HepG2 (cell line): ENCODE data around the gene PDP2. TPM values are rescaled to one million over a fixed set of nuclear protein-coding genes. Genes with fewer than 3 reads are reported as not detected.

ENCODE experiments used
- GTF2F1 ChIP-seq: fragments of 150-350 bp; IDR thresholded peaks from 2 replicates; pipeline ENCODE4 v1.6.1; 2014; ENCODE audit warnings: low read length
- HDAC1 ChIP-seq: sonication (generic); formaldehyde crosslinking; IDR thresholded peaks from 2 replicates; pipeline ENCODE4 v1.5.1; 2020; ENCODE audit warnings: mild to moderate bottlenecking, missing genetic modification reagents
- HDAC2 ChIP-seq: sonication (generic); formaldehyde crosslinking; IDR thresholded peaks from 2 replicates; pipeline ENCODE4 v1.4.0; 2020; ENCODE audit warnings: missing genetic modification reagents
- HNRNPH1 ChIP-seq: fragments of 200-400 bp; formaldehyde crosslinking; optimal IDR thresholded peaks from 2 replicates; pipeline ENCODE3; 2017; ENCODE audit warnings: mild to moderate bottlenecking, low read depth, low read length
- MXD4 ChIP-seq: IDR thresholded peaks from 2 replicates; pipeline ENCODE4 v1.6.1; 2016; ENCODE audit warnings: mild to moderate bottlenecking, missing biosample characterization, missing genetic modification reagents
- NONO ChIP-seq, 2 experiments: fragments of 450-650 bp in 1 of 2; sonication (generic) in 1 of 2; formaldehyde crosslinking in 1 of 2; IDR thresholded peaks in 1 of 2; conservative IDR thresholded peaks in 1 of 2; 2 replicates each; pipeline versions ENCODE4 v1.6.1 to v1.8.0; 2017 to 2022; ENCODE audit warnings: mild to moderate bottlenecking in 1 of 2, missing genetic modification reagents in 1 of 2, moderate library complexity in 1 of 2
- RFX1 ChIP-seq: fragments of 450-650 bp; IDR thresholded peaks from 2 replicates; pipeline ENCODE4 v1.6.1; 2017
- TRIM24 ChIP-seq: sonication (generic); formaldehyde crosslinking; IDR thresholded peaks from 2 replicates; pipeline ENCODE4 v1.8.0; 2022; ENCODE audit warnings: mild to moderate bottlenecking, missing genetic modification reagents
- ZNF282 ChIP-seq: fragments of 450-650 bp; IDR thresholded peaks from 2 replicates; pipeline ENCODE4 v1.6.1; 2018; ENCODE audit not compliant: partially characterized antibody
- ZNF407 ChIP-seq: sonication (generic); formaldehyde crosslinking; IDR thresholded peaks from one replicate; pipeline ENCODE4 v1.5.1; 2020; ENCODE audit warnings: mild to moderate bottlenecking, missing genetic modification reagents; ENCODE audit errors: not compliant biosample characterization
- ZNF616 ChIP-seq: sonication (generic); formaldehyde crosslinking; IDR thresholded peaks from 2 replicates; pipeline ENCODE4 v1.5.0; 2020; ENCODE audit warnings: low read depth, mild to moderate bottlenecking, missing genetic modification reagents
- polyA plus RNA-seq, 8 experiments: library from polyadenylated mRNA; depleted of rRNA in 3 of 8; stranded (reverse) in 7 of 8; unstranded in 1 of 8; fragments of >200 nt; fragmentation: Illumina TruSeq in 4 of 8; extraction: Trizol in 4 of 8; gene quantifications; 2 replicates each; pipeline versions ENCODE4 v1.2.1 to v1.2.3, GENCODE V29; 2011 to 2016; ENCODE audit warnings: low read depth in 4 of 8, missing spikeins in 1 of 8, mixed read lengths in 1 of 8; ENCODE audit not compliant: insufficient read depth in 1 of 8
- total RNA-seq, 5 experiments: library from RNA; depleted of rRNA; stranded (reverse); fragments of >200 nt; fragmentation: Illumina TruSeq; extraction: Trizol; gene quantifications; 2 replicates each; pipeline ENCODE4 v1.2.3, GENCODE V29; 2016; ENCODE audit warnings: low read depth in 1 of 5
- TF ChIP-seq, protein P1 (sequence below): IDR thresholded peaks from 2 replicates; pipeline ENCODE4 v1.4.0; 2020; ENCODE audit warnings: mild to moderate bottlenecking, missing genetic modification reagents
- TF ChIP-seq, protein P2 (sequence below): sonication (generic); formaldehyde crosslinking; IDR thresholded peaks from 2 replicates; pipeline ENCODE4 v1.4.0; 2020; ENCODE audit warnings: missing genetic modification reagents, borderline replicate concordance

The PDP2 gene
- total and polyA plus RNA-seq, 2 of the 13 experiments (the other 11 are each of a cell fraction or from before 2014, with no cell fraction given) = 12.8 to 15.8 TPM

DNA sequence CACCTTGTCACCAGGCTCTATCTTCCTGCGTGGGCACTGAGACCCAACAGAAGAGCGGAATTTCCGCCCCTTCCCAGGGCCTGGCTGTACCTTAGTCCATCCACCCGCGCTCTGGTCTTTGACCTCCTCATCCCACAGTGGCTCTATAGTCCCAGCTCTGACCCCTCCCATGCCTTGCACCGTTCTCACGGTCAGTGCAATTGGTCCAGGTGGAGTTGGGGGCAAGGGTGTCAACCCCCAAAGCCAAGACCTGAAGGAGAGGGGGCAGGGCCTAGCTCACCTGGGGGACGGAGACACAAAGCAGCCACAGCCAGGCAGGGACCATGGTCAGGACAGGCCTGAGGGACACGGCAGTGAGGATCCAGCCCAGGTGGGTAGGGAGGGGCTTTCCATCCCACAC, 37.4 kb downstream of the PDP2 start (continued):
- peak; percentile 28 for TF ChIP-seq ZNF407 (CRISPR knock-in tag)
- no peak for TF ChIP-seq GTF2F1
- TF ChIP-seq RFX1 = no peak
- 0 out of 2 replicates have a peak, but pooled peaks have one; percentile 20 for TF ChIP-seq HDAC2 (CRISPR knock-in tag)
- 0 out of 2 replicates have a peak, but pooled peaks have one; percentile 9 for TF ChIP-seq HDAC1
- no peak for TF ChIP-seq MXD4 (CRISPR knock-in tag)
- TF ChIP-seq TRIM24 (CRISPR knock-in tag) = 0 out of 2 replicates have a peak, but pooled peaks have one; percentile 41
- no peak for TF ChIP-seq NONO (IDR thresholded peaks at IDR 0.05)
- TF ChIP-seq NONO (CRISPR knock-in tag; conservative IDR thresholded peaks at IDR 0.05) = 0 out of 2 replicates have a peak, but pooled peaks have one; percentile 45
- no peak for TF ChIP-seq HNRNPH1
- TF ChIP-seq, protein P1, sequence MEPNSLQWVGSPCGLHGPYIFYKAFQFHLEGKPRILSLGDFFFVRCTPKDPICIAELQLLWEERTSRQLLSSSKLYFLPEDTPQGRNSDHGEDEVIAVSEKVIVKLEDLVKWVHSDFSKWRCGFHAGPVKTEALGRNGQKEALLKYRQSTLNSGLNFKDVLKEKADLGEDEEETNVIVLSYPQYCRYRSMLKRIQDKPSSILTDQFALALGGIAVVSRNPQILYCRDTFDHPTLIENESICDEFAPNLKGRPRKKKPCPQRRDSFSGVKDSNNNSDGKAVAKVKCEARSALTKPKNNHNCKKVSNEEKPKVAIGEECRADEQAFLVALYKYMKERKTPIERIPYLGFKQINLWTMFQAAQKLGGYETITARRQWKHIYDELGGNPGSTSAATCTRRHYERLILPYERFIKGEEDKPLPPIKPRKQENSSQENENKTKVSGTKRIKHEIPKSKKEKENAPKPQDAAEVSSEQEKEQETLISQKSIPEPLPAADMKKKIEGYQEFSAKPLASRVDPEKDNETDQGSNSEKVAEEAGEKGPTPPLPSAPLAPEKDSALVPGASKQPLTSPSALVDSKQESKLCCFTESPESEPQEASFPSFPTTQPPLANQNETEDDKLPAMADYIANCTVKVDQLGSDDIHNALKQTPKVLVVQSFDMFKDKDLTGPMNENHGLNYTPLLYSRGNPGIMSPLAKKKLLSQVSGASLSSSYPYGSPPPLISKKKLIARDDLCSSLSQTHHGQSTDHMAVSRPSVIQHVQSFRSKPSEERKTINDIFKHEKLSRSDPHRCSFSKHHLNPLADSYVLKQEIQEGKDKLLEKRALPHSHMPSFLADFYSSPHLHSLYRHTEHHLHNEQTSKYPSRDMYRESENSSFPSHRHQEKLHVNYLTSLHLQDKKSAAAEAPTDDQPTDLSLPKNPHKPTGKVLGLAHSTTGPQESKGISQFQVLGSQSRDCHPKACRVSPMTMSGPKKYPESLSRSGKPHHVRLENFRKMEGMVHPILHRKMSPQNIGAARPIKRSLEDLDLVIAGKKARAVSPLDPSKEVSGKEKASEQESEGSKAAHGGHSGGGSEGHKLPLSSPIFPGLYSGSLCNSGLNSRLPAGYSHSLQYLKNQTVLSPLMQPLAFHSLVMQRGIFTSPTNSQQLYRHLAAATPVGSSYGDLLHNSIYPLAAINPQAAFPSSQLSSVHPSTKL (CRISPR knock-in tag) = 0 out of 2 replicates have a peak, but pooled peaks have one; percentile 10
- TF ChIP-seq, protein P2, sequence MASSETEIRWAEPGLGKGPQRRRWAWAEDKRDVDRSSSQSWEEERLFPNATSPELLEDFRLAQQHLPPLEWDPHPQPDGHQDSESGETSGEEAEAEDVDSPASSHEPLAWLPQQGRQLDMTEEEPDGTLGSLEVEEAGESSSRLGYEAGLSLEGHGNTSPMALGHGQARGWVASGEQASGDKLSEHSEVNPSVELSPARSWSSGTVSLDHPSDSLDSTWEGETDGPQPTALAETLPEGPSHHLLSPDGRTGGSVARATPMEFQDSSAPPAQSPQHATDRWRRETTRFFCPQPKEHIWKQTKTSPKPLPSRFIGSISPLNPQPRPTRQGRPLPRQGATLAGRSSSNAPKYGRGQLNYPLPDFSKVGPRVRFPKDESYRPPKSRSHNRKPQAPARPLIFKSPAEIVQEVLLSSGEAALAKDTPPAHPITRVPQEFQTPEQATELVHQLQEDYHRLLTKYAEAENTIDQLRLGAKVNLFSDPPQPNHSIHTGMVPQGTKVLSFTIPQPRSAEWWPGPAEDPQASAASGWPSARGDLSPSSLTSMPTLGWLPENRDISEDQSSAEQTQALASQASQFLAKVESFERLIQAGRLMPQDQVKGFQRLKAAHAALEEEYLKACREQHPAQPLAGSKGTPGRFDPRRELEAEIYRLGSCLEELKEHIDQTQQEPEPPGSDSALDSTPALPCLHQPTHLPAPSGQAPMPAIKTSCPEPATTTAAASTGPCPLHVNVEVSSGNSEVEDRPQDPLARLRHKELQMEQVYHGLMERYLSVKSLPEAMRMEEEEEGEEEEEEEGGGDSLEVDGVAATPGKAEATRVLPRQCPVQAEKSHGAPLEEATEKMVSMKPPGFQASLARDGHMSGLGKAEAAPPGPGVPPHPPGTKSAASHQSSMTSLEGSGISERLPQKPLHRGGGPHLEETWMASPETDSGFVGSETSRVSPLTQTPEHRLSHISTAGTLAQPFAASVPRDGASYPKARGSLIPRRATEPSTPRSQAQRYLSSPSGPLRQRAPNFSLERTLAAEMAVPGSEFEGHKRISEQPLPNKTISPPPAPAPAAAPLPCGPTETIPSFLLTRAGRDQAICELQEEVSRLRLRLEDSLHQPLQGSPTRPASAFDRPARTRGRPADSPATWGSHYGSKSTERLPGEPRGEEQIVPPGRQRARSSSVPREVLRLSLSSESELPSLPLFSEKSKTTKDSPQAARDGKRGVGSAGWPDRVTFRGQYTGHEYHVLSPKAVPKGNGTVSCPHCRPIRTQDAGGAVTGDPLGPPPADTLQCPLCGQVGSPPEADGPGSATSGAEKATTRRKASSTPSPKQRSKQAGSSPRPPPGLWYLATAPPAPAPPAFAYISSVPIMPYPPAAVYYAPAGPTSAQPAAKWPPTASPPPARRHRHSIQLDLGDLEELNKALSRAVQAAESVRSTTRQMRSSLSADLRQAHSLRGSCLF (CRISPR knock-in tag) = no peak
- no peak for TF ChIP-seq ZNF616
- no peak for TF ChIP-seq ZNF282
